Sigmoid colon (tissue), 4 donors: ENCODE data around the gene CAMTA1.

ENCODE experiments used
- POLR2AphosphoS5 ChIP-seq, 4 donors: sonication (generic); formaldehyde crosslinking; IDR thresholded peaks; one replicate each; pipeline ENCODE4 v1.6.1; 2017; ENCODE audit warnings: antibody characterized with exemption in 4 of 4
- TF ChIP-seq, protein P1 (sequence below), 4 experiments: fragments of 450-650 bp in 3 of 4; fragments of 200-600 bp in 1 of 4; IDR thresholded peaks; one replicate each; pipeline ENCODE4 v1.5.1; 2016 to 2019; ENCODE audit warnings: antibody characterized with exemption in 4 of 4, mild to moderate bottlenecking in 3 of 4, moderate library complexity in 2 of 4

DNA sequence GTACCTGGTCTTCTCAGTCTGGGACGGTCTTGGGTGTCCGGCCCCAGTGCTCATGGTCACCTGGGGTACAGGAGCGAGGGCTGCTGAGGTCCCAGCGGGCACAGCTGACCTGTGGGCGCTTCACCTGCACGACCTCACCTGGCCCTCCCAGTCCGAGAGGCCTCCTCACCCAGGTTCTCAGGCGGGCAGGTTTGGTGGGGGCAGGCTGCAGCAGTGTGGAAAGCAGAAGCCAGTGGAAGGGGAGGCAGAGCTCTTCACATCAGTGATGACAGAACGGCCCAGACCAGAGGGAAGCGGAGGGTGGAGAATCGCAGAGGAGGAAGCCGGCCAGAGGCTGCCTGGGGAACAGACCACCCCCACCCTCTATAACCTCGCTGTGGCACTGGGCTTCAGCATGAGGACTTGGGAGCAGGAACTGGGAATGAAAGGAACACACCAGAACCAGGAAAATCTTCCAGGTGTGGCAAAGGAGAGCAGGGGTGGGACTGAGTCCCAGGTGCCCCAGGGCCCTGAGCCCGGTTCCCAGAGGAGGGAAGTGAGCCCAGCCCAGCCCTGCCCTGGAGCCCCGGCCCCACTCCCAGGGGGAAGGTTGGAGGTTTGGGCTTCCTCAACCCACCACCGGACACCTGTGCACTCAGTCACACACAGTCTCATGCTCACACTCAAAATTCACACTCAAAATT lies 720.7 kb downstream of the CAMTA1 start:
- TF ChIP-seq, protein P1, sequence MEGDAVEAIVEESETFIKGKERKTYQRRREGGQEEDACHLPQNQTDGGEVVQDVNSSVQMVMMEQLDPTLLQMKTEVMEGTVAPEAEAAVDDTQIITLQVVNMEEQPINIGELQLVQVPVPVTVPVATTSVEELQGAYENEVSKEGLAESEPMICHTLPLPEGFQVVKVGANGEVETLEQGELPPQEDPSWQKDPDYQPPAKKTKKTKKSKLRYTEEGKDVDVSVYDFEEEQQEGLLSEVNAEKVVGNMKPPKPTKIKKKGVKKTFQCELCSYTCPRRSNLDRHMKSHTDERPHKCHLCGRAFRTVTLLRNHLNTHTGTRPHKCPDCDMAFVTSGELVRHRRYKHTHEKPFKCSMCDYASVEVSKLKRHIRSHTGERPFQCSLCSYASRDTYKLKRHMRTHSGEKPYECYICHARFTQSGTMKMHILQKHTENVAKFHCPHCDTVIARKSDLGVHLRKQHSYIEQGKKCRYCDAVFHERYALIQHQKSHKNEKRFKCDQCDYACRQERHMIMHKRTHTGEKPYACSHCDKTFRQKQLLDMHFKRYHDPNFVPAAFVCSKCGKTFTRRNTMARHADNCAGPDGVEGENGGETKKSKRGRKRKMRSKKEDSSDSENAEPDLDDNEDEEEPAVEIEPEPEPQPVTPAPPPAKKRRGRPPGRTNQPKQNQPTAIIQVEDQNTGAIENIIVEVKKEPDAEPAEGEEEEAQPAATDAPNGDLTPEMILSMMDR (IDR thresholded peaks at IDR 0.05), result no peak
- no peak for TF ChIP-seq POLR2AphosphoS5 (IDR thresholded peaks at IDR 0.05)
